Vagina (tissue), 2 donors: ENCODE measurements around the gene CHST11. TPM values are rescaled to one million over a fixed set of nuclear protein-coding genes. Genes with fewer than 3 reads are reported as not detected.

Experiments
- DNase-seq, 2 donors: peaks; one replicate each; pipeline ENCODE4 v3.0.0-alpha.2; 2017; ENCODE audit errors: extremely low spot score in 2 of 2
- H3K27ac ChIP-seq: fragments of 200-600 bp; sonication (generic); one replicate; pipeline ENCODE4 v1.5.1; 2019
- H3K27me3 ChIP-seq: fragments of 200-600 bp; sonication (generic); one replicate; pipeline ENCODE4 v1.5.1; 2019
- H3K36me3 ChIP-seq, 2 donors: fragments of 200-600 bp; sonication (generic); one replicate each; pipeline ENCODE4 v1.5.1; 2017 to 2019
- H3K4me1 ChIP-seq: fragments of 200-600 bp; sonication (generic); one replicate; pipeline ENCODE4 v1.5.1; 2019
- H3K4me3 ChIP-seq, 2 donors: fragments of 200-600 bp; sonication (generic); 1 replicate in 1 of 2; 2 replicates in 1 of 2; pipeline ENCODE4 v1.5.1; 2016 to 2019
- H3K9me3 ChIP-seq: fragments of 200-600 bp; sonication (generic); one replicate; pipeline ENCODE4 v1.5.1; 2019
- CTCF ChIP-seq, 3 experiments: fragments of 450-650 bp in 2 of 3; fragments of 200-600 bp in 1 of 3; sonication (generic) in 1 of 3; IDR thresholded peaks; one replicate each; pipeline ENCODE4 v1.5.1; 2017 to 2019; ENCODE audit warnings: antibody characterized with exemption in 3 of 3, mild to moderate bottlenecking in 2 of 3, moderate library complexity in 2 of 3
- POLR2A ChIP-seq, 2 donors: fragments of 450-650 bp; IDR thresholded peaks; one replicate each; pipeline ENCODE4 v1.6.1; 2017; ENCODE audit warnings: antibody characterized with exemption in 2 of 2, mild to moderate bottlenecking in 2 of 2, moderate library complexity in 2 of 2
- POLR2AphosphoS5 ChIP-seq, 2 donors: sonication (generic); formaldehyde crosslinking; IDR thresholded peaks; one replicate each; pipeline ENCODE4 v1.9.0; 2017; ENCODE audit warnings: antibody characterized with exemption in 2 of 2, mild to moderate bottlenecking in 2 of 2, low read depth in 1 of 2; ENCODE audit not compliant: insufficient read depth in 1 of 2
- intact Hi-C: fragments of 100-400 bp; cut with DNase I; formaldehyde crosslinking; loops from one replicate; pipeline ENCODE4 v1.15.1; 2023
- total RNA-seq: library from RNA; depleted of rRNA; stranded (reverse); fragments of >200 nt; gene quantifications from one replicate; pipeline ENCODE4 v1.2.3, GENCODE V29; 2016

CHST11 gene
- total RNA-seq, 1 donor from 2014 or later, result 40.0 TPM

DNA sequence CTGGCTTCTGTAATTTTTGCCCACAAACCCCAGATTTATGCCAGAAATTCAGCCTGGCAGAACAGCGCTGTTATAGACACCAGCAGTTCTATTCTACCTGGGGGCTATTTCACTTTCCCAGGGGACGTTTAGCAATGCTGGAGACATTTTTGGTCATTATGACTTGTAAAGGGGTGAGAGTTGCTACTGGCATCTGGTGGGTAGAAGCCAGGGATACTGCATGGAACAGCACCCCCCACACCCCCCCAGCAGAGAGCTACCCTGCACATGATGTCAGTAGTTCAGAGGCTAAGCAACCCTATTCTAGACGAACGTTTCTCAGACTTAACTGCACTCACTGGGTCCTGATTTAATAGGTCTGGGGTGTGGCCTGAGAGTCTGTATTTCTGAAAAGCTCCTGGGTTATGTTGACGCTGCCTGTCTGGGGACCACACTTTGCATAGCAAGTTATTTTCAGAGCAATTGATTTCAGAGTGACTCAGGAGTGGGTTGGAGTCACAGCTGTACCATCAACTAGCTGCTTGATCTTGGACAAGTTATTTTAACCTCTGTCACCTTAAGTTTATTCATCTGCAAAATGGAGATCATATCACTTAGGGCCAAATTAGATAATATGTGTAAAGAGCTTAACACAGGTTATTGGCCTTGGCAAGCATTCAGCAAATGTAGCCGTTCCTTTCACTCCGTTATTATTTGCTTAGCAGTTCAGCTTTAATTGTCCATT, 48.5 kb downstream of the CHST11 start:
- no peak for DNase-seq
- TF ChIP-seq POLR2A (IDR thresholded peaks at IDR 0.05) (no peak), CTCF (IDR thresholded peaks at IDR 0.05) (no peak), POLR2AphosphoS5 (IDR thresholded peaks at IDR 0.05; ENCODE audit: insufficient read depth in 1 of 2, low read depth in 1 of 2) (no peak)
- no peaks in the 10 kb centered on the region for H3K9me3 ChIP-seq
- H3K27ac ChIP-seq, result no peak overlapping the region
- peaks cover 15% of the 10 kb centered on the region for H3K4me1 ChIP-seq
- no peaks in the 10 kb centered on the region for H3K36me3 ChIP-seq
- intact Hi-C loops, result no loop called here
- H3K27me3 ChIP-seq, result no peaks in the 10 kb centered on the region
- no peak overlapping the region for H3K4me3 ChIP-seq

- no peak for DNase-seq
- Histone ChIP-seq H3K27me3 (no peaks in the 10 kb centered on the region), H3K36me3 (no peaks in the 10 kb centered on the region), H3K27ac (no peak overlapping the region), H3K4me3 (no peak overlapping the region), H3K9me3 (no peaks in the 10 kb centered on the region), H3K4me1 (peaks cover 13% of the 10 kb centered on the region)
- TF ChIP-seq CTCF (IDR thresholded peaks at IDR 0.05) (no peak), POLR2A (IDR thresholded peaks at IDR 0.05) (no peak), POLR2AphosphoS5 (IDR thresholded peaks at IDR 0.05; ENCODE audit: insufficient read depth in 1 of 2, low read depth in 1 of 2) (no peak)
- intact Hi-C loops, result no loop called here
Measured at GRCh38 chr12:104506676-104507401, 50.1 kb downstream of the CHST11 start.

- intact Hi-C loops, result no loop called here
- H3K27me3 ChIP-seq, result no peaks in the 10 kb centered on the region
- no peak for DNase-seq
- TF ChIP-seq POLR2AphosphoS5 (IDR thresholded peaks at IDR 0.05; ENCODE audit: insufficient read depth in 1 of 2, low read depth in 1 of 2), result no peak
- no peak for TF ChIP-seq CTCF (IDR thresholded peaks at IDR 0.05)
- TF ChIP-seq POLR2A (IDR thresholded peaks at IDR 0.05), result no peak
- no peak overlapping the region for H3K4me3 ChIP-seq
- H3K4me1 ChIP-seq, result peaks cover 13% of the 10 kb centered on the region
- no peaks in the 10 kb centered on the region for H3K9me3 ChIP-seq
- no peak overlapping the region for H3K27ac ChIP-seq
- no peaks in the 10 kb centered on the region for H3K36me3 ChIP-seq
Measured at GRCh38 chr12:104507672-104508071, 50.9 kb downstream of the CHST11 start.

GRCh38 chr12:104508752-104509446, 52.2 kb downstream of the CHST11 start:
- H3K9me3 ChIP-seq, result no peaks in the 10 kb centered on the region
- peaks cover 13% of the 10 kb centered on the region for H3K4me1 ChIP-seq
- no peaks in the 10 kb centered on the region for H3K27me3 ChIP-seq
- intact Hi-C loops, result no loop called here
- no peak for TF ChIP-seq POLR2A (IDR thresholded peaks at IDR 0.05)
- no peak for TF ChIP-seq CTCF (IDR thresholded peaks at IDR 0.05)
- TF ChIP-seq POLR2AphosphoS5 (IDR thresholded peaks at IDR 0.05; ENCODE audit: insufficient read depth in 1 of 2, low read depth in 1 of 2), result no peak
- DNase-seq, result no peak
- no peak overlapping the region for H3K27ac ChIP-seq
- no peaks in the 10 kb centered on the region for H3K36me3 ChIP-seq
- H3K4me3 ChIP-seq, result no peak overlapping the region
